MM.1S (cell line): ENCODE data around the gene PIBF1.
A peak's percentile ranks its signal among the peaks of the same experiment; 100 is the strongest.

ENCODE experiments used
- DNase-seq: peaks from one replicate; pipeline ENCODE4 v3.0.0-alpha.2; 2015
- H2AFZ ChIP-seq: fragments of 300-600 bp; sonication (generic); 2 replicates; pipeline ENCODE4 v1.6.0; 2016; ENCODE audit warnings: antibody characterized with exemption, low read length
- H3F3A ChIP-seq: fragments of 300-600 bp; sonication (generic); 2 replicates; pipeline ENCODE4 v1.6.1; 2016; ENCODE audit warnings: mild to moderate bottlenecking, antibody characterized with exemption, low read length, moderate library complexity, mixed read lengths; ENCODE audit not compliant: insufficient read depth
- H3K27ac ChIP-seq: fragments of 300-600 bp; sonication (generic); 2 replicates; pipeline ENCODE4 v1.5.1; 2016; ENCODE audit warnings: mild to moderate bottlenecking, low read length
- H3K27me3 ChIP-seq: fragments of 300-600 bp; sonication (generic); replicated peaks from 2 replicates; pipeline ENCODE4 v1.6.0; 2016; ENCODE audit warnings: low read length; ENCODE audit not compliant: insufficient read depth
- H3K36me3 ChIP-seq: fragments of 300-600 bp; sonication (generic); replicated peaks from 2 replicates; pipeline ENCODE4 v1.6.1; 2016; ENCODE audit warnings: mild to moderate bottlenecking, low read length, mixed read lengths; ENCODE audit not compliant: insufficient read depth
- H3K4me1 ChIP-seq: fragments of 300-600 bp; sonication (generic); 2 replicates; pipeline ENCODE4 v1.6.1; 2016; ENCODE audit warnings: low read length, mixed read lengths
- H3K4me2 ChIP-seq: fragments of 300-600 bp; sonication (generic); 2 replicates; pipeline ENCODE4 v1.6.0; 2016; ENCODE audit warnings: low read depth, low read length
- H3K4me3 ChIP-seq: fragments of 300-600 bp; sonication (generic); 2 replicates; pipeline ENCODE4 v1.5.1; 2016; ENCODE audit warnings: low read length, mixed read lengths
- H3K79me2 ChIP-seq: fragments of 300-600 bp; sonication (generic); 2 replicates; pipeline ENCODE4 v1.6.1; 2016; ENCODE audit warnings: mixed run types, low read length, mixed read lengths
- H3K9ac ChIP-seq: fragments of 300-600 bp; sonication (generic); 2 replicates; pipeline ENCODE4 v1.6.1; 2016; ENCODE audit warnings: low read length, mixed read lengths
- H3K9me2 ChIP-seq: fragments of 300-600 bp; sonication (generic); replicated peaks from 2 replicates; pipeline ENCODE4 v1.6.1; 2016; ENCODE audit warnings: mild to moderate bottlenecking, low read length, mixed read lengths; ENCODE audit not compliant: insufficient read depth
- H3K9me3 ChIP-seq: fragments of 300-600 bp; sonication (generic); replicated peaks from 2 replicates; pipeline ENCODE4 v1.6.1; 2016; ENCODE audit warnings: mild to moderate bottlenecking, low read length, mixed read lengths; ENCODE audit not compliant: insufficient read depth
- H4K20me1 ChIP-seq: fragments of 300-600 bp; sonication (generic); 2 replicates; pipeline ENCODE4 v1.6.1; 2016; ENCODE audit warnings: mild to moderate bottlenecking, low read length, moderate library complexity, mixed read lengths; ENCODE audit not compliant: insufficient read depth
- CTCF ChIP-seq: fragments of 300-600 bp; sonication (generic); IDR thresholded peaks from 2 replicates; pipeline ENCODE4 v1.5.1; 2016; ENCODE audit warnings: antibody characterized with exemption, low read length, mixed read lengths
- EZH2 ChIP-seq: fragments of 300-600 bp; sonication (generic); optimal IDR thresholded peaks from 2 replicates; pipeline ENCODE3; 2017; ENCODE audit warnings: low read depth, mild to moderate bottlenecking, antibody characterized with exemption, low read length, mixed read lengths
- EZH2phosphoT487 ChIP-seq: fragments of 300-600 bp; sonication (generic); IDR thresholded peaks from 2 replicates; pipeline ENCODE4 v1.6.1; 2018; ENCODE audit warnings: antibody characterized with exemption, low read length

PIBF1 gene

GRCh38 chr13:72781451-72782439 is at the start of gene PIBF1, which contains the start of gene DIS3:
Gene PIBF1 (plus strand): TSS chr13:72782133. CDS start chr13:72783470, 1,337 bp downstream.
Gene DIS3 (minus strand): TSS chr13:72781900. CDS start chr13:72781832, 68 bp downstream.
- H3K27me3 ChIP-seq: no peaks in the 10 kb centered on the region
- peak within 1 kb of the TSS; percentile 76 for H3K9ac ChIP-seq
- H3K79me2 ChIP-seq: peaks cover 40% of the 10 kb centered on the region
- TF ChIP-seq EZH2: no peak
- no peak for TF ChIP-seq EZH2phosphoT487
- no peak for TF ChIP-seq CTCF
- no peaks in the 10 kb centered on the region; the same call in 1 of the 2 replicates for H3F3A ChIP-seq
- no peaks in the 10 kb centered on the region for H3K9me3 ChIP-seq
- peak within 1 kb of the TSS; percentile 68 for H3K4me2 ChIP-seq
- peak within 1 kb of the TSS; percentile 84 for H3K4me3 ChIP-seq
- H3K9me2 ChIP-seq: no peaks in the 10 kb centered on the region
- peak within 1 kb of the TSS; percentile 77; the same call in 1 of the 2 replicates for H3K27ac ChIP-seq
- no peaks in the 10 kb centered on the region; the same call in 1 of the 2 replicates for H3K36me3 ChIP-seq
- H3K4me1 ChIP-seq: peaks cover 8% of the 10 kb centered on the region; the same call in 1 of the 2 replicates
- H4K20me1 ChIP-seq: no peaks in the 10 kb centered on the region
- peak within 1 kb of the TSS; percentile 67 for H2AFZ ChIP-seq
- peak; percentile 94 for DNase-seq

GRCh38 chr13:72737033-72737432 is 44.9 kb upstream of the PIBF1 start:
- Histone ChIP-seq H3K79me2 (no peaks in the 10 kb centered on the region), H3K36me3 (no peaks in the 10 kb centered on the region; the same call in 1 of the 2 replicates), H3K27ac (no peak overlapping the region), H3K4me2 (no peak overlapping the region), H2AFZ (no peak overlapping the region), H3F3A (no peaks in the 10 kb centered on the region), H3K4me3 (no peak overlapping the region), H3K27me3 (no peaks in the 10 kb centered on the region), H3K4me1 (no peaks in the 10 kb centered on the region), H3K9me3 (no peaks in the 10 kb centered on the region), H3K9ac (no peak overlapping the region), H3K9me2 (no peaks in the 10 kb centered on the region), H4K20me1 (no peaks in the 10 kb centered on the region)
- TF ChIP-seq EZH2 (no peak), CTCF (no peak), EZH2phosphoT487 (no peak)
- no peak for DNase-seq

GRCh38 chr13:72740015-72740414 is 41.9 kb upstream of the PIBF1 start:
- Histone ChIP-seq H3K9ac (no peak overlapping the region), H3F3A (no peaks in the 10 kb centered on the region), H3K27me3 (no peaks in the 10 kb centered on the region), H3K4me1 (no peaks in the 10 kb centered on the region), H3K4me3 (no peak overlapping the region), H3K79me2 (no peaks in the 10 kb centered on the region), H3K27ac (no peak overlapping the region), H2AFZ (no peak overlapping the region), H3K36me3 (no peaks in the 10 kb centered on the region; the same call in 1 of the 2 replicates), H3K9me2 (no peaks in the 10 kb centered on the region), H4K20me1 (no peaks in the 10 kb centered on the region), H3K4me2 (no peak overlapping the region), H3K9me3 (no peaks in the 10 kb centered on the region)
- DNase-seq: no peak
- TF ChIP-seq CTCF (no peak), EZH2phosphoT487 (no peak), EZH2 (no peak)
